GM19397 (cell line): ENCODE results near the gene CLCA4.
"Not testable (repeated sequence)": the region's sequence is repeated elsewhere in the genome, so short reads cannot be mapped to it uniquely, and the experiment has no call there.

ENCODE experiments used
- ATAC-seq: cut with Tn5 transposase; IDR thresholded peaks from one replicate; pipeline ENCODE4 v1.9.1; 2021; ENCODE audit warnings: mild to moderate bottlenecking, moderate library complexity; ENCODE audit not compliant: unreplicated experiment

Gene CLCA4

DNA sequence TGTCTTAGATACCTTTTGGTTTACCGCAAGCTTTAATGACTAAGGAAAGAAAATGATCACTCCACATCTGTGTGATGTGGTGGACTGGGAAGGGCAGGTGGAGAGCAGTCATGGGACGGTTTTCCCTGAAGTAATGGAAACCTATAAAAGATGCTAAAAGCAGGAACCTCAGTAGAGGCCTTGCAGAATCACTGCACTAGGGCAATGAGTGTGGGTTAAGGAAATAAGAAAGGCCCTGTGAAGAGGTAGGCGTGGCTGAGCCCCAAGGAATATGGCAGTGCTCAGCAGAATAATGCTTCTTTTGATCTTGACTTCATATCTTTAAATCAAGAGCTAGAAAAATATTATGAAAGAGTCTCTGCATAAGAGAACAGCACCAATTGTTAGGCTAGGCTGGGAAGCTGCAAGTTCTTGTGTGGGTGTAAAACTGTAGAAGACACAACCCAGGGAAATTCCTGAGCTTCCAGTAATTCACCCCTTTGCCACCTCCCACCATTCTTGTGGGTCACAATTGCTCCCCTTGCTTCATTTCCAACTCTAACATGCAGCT, 49.9 kb downstream of the CLCA4 start:
- no peak for ATAC-seq

DNA sequence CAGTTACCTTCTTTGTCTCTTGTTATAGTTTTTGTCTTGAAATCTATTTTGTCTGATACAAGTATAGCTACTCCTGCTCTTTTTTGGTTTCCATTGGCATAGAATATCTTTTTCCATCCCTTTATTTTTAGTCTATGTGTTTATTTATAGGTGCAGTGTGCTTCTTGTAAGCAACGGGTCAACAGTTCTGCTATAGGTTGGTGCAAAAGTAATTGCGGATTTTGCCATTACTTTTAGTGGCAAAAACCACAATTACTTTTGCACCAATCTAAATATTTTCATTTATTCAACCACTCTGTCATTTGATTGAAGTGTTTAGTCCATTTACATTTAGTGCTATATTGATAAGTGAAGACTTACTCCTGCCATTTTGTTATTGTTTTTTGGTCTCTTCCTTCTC, 59.2 kb downstream of the CLCA4 start:
- not testable (repeated sequence) for ATAC-seq

DNA sequence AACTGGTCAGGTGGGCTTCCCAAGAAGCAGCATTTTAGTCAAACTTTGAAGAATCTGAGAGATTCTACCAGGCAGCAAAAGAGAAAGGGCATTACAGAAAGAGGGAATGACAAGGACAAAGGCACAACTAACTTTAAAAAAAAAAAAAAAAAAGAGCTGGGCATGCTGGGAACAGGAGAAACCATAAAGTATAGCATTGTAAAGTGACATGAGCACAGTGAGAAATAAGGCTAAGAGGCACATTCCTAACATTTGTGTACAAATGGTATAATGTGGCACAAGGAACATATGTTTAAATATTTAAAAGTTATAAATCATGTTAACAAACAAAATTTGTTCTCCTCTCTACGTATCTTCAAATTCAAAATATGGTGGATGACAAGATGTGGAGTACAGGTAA, 69.6 kb downstream of the CLCA4 start:
- ATAC-seq, result no peak

DNA sequence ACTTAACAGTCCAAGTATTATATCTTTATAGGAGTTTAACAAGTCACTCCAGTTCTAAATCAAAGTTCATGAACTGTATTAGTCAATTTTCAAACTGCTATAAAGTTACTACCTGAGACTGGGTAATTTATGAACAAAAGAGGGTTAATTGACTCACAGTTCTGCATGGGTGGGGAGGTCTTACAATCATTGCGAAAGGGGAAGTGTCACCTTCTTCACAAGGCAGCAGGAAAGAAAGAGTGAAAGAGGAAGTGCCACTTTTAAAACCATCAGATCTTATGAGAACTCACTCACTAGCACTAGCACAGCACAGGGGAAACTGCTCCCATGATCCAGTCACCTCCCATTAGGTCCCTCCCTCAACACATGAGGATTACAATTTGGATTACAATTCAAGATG, 70.0 kb downstream of the CLCA4 start:
- peak; percentile 100 for ATAC-seq

DNA sequence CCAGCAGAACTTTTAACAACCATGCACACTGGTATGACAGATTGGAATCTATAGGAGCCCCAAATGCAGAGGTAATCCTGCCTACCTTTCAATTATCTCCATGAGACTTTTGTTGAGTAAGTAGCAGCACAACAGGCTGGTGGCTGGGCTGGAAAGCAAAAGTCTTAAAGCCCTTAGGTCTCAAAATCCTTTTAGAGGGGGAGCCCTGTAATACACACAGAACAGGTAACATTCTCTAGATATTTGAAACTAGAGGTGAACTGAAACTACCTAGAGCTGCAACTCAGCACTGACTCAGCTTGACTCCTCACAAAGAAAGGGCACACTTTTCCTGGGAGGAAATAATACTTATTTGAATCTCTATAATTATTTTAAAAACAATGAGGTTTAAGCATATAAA, 71.5 kb downstream of the CLCA4 start:
- ATAC-seq, result no peak

DNA sequence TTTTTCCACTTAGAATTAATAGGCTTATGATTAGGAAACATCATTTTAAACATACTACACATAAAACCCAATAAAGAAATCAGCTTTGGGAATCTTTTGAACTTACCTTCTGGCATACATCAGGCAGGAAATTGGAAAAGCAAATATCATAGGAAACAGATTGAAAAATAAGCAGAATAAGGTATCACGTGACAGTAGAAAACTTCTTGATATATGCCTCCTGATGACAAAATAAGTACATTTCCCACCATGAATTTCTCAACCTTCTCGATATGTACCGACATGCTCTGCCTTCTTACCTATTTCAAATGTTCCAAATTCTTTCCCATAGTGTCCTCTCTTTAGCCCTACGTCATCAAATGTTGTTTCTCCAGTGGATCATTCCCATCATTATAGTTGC, 72.4 kb downstream of the CLCA4 start:
- no peak for ATAC-seq

DNA sequence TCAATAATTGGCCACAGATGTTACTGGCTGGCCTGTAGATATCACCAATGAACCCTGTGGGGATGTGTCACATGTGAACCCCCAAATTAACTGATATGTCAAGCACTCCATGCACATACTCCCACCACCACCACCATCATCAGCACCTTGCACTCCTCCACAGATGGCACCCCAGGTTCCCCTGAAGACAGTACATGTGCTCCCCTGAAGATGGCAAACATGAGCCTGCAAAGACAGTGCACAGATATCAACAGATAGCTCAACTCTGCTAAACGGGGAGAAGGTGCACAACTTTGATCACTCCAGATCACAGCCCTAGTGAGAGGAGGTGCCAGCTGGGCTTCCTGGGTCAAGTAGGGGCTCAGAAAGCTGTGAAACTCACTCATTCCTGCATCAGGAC, 74.4 kb downstream of the CLCA4 start:
- ATAC-seq, result no peak
